Posterior cingulate gyrus (tissue), 11 donors: ENCODE results near the gene LRBA.

ENCODE experiments used
- DNase-seq, 10 donors: peaks; one replicate each; pipeline versions ENCODE4 v3.0.0 to v3.0.0-alpha.2; 2020 to 2021; ENCODE audit warnings: mixed read lengths in 3 of 10
- intact Hi-C: fragments of 100-400 bp; cut with DNase I; formaldehyde crosslinking; loops from one replicate; pipeline ENCODE4 v1.15.1; 2023

The LRBA gene

GRCh38 chr4:150817804-150818528 is 197.1 kb downstream of the LRBA start:
- no peak for DNase-seq
- intact Hi-C loops: no loop called here

- intact Hi-C loops: no loop called here
- no peak for DNase-seq
These were observed 198.1 kb downstream of the LRBA start for GRCh38 chr4:150817017-150817416.

- no peak for DNase-seq
- intact Hi-C loops: no loop called here
These were observed 198.6 kb downstream of the LRBA start for GRCh38 chr4:150816491-150816890.

GRCh38 chr4:150814873-150815272 is 200.2 kb downstream of the LRBA start:
- DNase-seq: no peak
- intact Hi-C loops: no loop called here

GRCh38 chr4:150805183-150806025 is 209.7 kb downstream of the LRBA start:
- DNase-seq: no peak
- intact Hi-C loops: no loop called here

GRCh38 chr4:150801833-150802232 is 213.3 kb downstream of the LRBA start:
- intact Hi-C loops: no loop called here

GRCh38 chr4:150799207-150799606 is 215.9 kb downstream of the LRBA start:
- DNase-seq: no peak

More at GRCh38 chr4:150801833-150802232, 213.3 kb downstream of the LRBA start:
- DNase-seq: no peak

GRCh38 chr4:150794706-150795105 is 220.4 kb downstream of the LRBA start:
- intact Hi-C loops: no loop called here
- DNase-seq: no peak

More at GRCh38 chr4:150799207-150799606, 215.9 kb downstream of the LRBA start:
- intact Hi-C loops: no loop called here

- no peak for DNase-seq
- intact Hi-C loops: no loop called here
These were observed 225.2 kb downstream of the LRBA start for GRCh38 chr4:150789864-150790263.

GRCh38 chr4:150784939-150785338 is 230.1 kb downstream of the LRBA start:
- no peak for DNase-seq
- intact Hi-C loops: no loop called here

- DNase-seq: no peak
- intact Hi-C loops: no loop called here
These were observed 230.8 kb downstream of the LRBA start for GRCh38 chr4:150784305-150784704.

GRCh38 chr4:150782921-150783320 is 232.2 kb downstream of the LRBA start:
- intact Hi-C loops: no loop called here

GRCh38 chr4:150782311-150782710 is 232.8 kb downstream of the LRBA start:
- intact Hi-C loops: no loop called here
- no peak for DNase-seq

More at GRCh38 chr4:150782921-150783320, 232.2 kb downstream of the LRBA start:
- no peak for DNase-seq

- DNase-seq: no peak
- intact Hi-C loops: no loop called here
These were observed 233.9 kb downstream of the LRBA start for GRCh38 chr4:150781191-150781590.

GRCh38 chr4:150779707-150780106 is 235.4 kb downstream of the LRBA start:
- DNase-seq: no peak
- intact Hi-C loops: no loop called here

- intact Hi-C loops: no loop called here
- DNase-seq: no peak
These were observed 241.2 kb downstream of the LRBA start for GRCh38 chr4:150773729-150774449.

- intact Hi-C loops: no loop called here
- DNase-seq: no peak
These were observed 242.1 kb downstream of the LRBA start for GRCh38 chr4:150773032-150773431.

GRCh38 chr4:150771382-150771781 is 243.7 kb downstream of the LRBA start:
- intact Hi-C loops: no loop called here
- DNase-seq: no peak

- DNase-seq: no peak
- intact Hi-C loops: no loop called here
These were observed 245.2 kb downstream of the LRBA start for GRCh38 chr4:150769845-150770244.

- no peak for DNase-seq
- intact Hi-C loops: no loop called here
These were observed 245.8 kb downstream of the LRBA start for GRCh38 chr4:150769248-150769647.

GRCh38 chr4:150768497-150768896 is 246.6 kb downstream of the LRBA start:
- intact Hi-C loops: no loop called here
- no peak for DNase-seq
